ENCODE data around the gene HTRA2.

The HTRA2 gene

DNA sequence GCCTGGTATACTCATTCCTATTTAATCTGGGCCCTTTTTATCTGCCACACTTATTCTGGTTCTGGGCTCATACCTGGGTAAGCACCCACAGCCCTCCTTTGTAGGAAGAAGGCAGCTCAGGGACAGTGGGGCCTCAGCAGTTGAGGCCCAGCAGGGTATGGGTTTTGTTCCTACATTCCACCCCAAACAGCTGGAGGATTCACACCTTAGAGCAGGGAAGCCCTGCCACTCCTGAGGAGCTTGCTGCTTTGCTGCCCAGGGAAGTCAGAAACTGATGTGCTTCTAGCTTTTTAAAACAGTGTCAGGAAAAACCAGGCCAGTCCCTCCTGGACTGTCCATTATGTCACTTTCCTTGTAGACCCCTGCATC is 29.2 kb upstream of the HTRA2 start:
- Histone ChIP-seq H3K4me1 (ENCODE audit: control insufficient read depth in 5 of 5, insufficient read depth in 5 of 5, low read length in 5 of 5) (peaks cover 1 to 65% (median 60%) of the 10 kb centered on the region in 5 donors), H3K27me3 (ENCODE audit: control insufficient read depth in 5 of 5, insufficient read depth in 4 of 5, low read length in 5 of 5) (peaks cover 31 to 52% (median 39%) of the 10 kb centered on the region in 5 donors), H3K9ac (ENCODE audit: low read length in 5 of 5) (no peak overlapping the region), H3K4me3 (ENCODE audit: low read depth in 1 of 5, low read length in 5 of 5) (no peak overlapping the region), H3K9me3 (ENCODE audit: control insufficient read depth in 5 of 5, low read length in 5 of 5) (no peaks in the 10 kb centered on the region), H3K27ac (ENCODE audit: low read depth, low read length) (no peak overlapping the region), H3K36me3 (ENCODE audit: control insufficient read depth in 5 of 5, insufficient read depth in 5 of 5, low read length in 5 of 5) (peaks cover 0 to 10% (median 7%) of the 10 kb centered on the region in 5 donors)

DNA sequence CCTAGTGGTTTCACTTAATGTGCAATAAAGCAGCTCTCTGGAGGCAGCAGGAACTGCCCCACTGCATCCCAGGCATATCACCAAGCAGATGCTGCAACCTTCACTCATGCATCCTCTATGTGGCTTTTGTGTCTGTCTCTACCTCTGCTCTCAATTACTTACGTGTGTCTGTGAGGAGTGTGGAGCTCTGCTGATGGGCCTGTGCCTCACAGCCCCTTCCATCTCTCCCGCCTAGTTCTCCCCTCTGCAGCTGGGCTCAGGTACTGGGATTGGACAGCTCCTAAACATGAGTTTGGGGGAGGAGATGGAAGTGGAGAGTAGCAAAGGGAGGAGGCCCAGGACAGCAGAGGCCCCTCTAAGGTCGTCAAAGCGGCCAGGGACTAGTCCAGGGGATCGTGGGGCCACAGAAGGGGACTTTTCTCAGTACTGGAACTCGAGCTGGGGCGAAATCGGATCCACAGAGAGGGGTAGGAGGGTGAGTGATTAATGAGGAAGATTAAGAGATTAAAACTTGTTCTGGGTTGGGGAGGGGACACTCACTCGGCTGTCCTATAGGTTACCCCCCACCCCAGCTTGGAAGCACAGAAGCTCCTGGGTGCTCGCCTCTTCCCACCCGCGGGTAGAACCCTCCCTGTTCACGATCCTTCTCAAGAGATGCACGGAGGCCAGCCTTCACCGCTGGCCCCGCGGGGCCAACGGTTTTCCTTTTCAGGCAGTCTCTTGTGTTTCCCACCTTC is 28.2 kb upstream of the HTRA2 start:
- Histone ChIP-seq H3K36me3 (ENCODE audit: control insufficient read depth in 5 of 5, insufficient read depth in 5 of 5, low read length in 5 of 5) (peaks cover 0 to 14% (median 11%) of the 10 kb centered on the region in 5 donors), H3K9me3 (ENCODE audit: control insufficient read depth in 5 of 5, low read length in 5 of 5) (no peaks in the 10 kb centered on the region), H3K27me3 (ENCODE audit: control insufficient read depth in 5 of 5, insufficient read depth in 4 of 5, low read length in 5 of 5) (peaks cover 31 to 52% (median 39%) of the 10 kb centered on the region in 5 donors), H3K4me1 (ENCODE audit: control insufficient read depth in 5 of 5, insufficient read depth in 5 of 5, low read length in 5 of 5) (peaks cover 4 to 72% (median 68%) of the 10 kb centered on the region in 5 donors), H3K4me3 (ENCODE audit: low read depth in 1 of 5, low read length in 5 of 5) (peak overlapping the region in 2 of 5 donors; percentile 84 to 87), H3K9ac (ENCODE audit: low read length in 5 of 5) (no peak overlapping the region), H3K27ac (ENCODE audit: low read depth, low read length) (no peak overlapping the region)

DNA sequence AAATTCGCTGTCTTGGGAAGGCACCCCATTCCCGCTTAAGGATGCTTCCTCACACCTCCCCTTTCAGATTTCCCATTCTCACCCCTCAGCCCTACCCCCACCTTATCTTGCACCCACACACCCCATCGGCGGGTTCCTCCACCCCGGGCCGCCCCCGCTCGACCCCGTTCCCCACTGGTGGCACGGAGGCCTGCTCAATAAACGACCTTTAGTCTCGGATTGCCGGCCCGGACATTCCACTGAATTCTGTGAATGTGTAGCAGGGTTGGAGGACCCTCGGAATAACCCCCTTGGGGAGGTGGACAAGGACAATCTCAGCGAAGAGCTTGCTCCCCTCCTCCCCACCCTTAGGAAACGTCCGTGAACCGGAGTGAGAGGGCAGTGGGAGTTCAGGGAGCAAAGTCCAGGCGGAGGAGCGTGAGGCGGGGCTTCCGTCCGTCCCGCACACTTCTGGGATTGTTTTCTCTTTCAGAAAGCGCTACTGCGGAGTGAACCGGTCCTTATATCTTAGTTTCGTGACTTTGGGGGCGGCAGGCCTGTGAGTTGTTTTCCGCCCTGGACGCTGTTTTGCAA is 27.5 kb upstream of the HTRA2 start:
- Histone ChIP-seq H3K9me3 (ENCODE audit: control insufficient read depth in 5 of 5, low read length in 5 of 5) (no peaks in the 10 kb centered on the region), H3K36me3 (ENCODE audit: control insufficient read depth in 5 of 5, insufficient read depth in 5 of 5, low read length in 5 of 5) (peaks cover 0 to 14% (median 11%) of the 10 kb centered on the region in 5 donors), H3K4me1 (ENCODE audit: control insufficient read depth in 5 of 5, insufficient read depth in 5 of 5, low read length in 5 of 5) (peaks cover 6 to 78% (median 75%) of the 10 kb centered on the region in 5 donors), H3K27ac (ENCODE audit: low read depth, low read length) (peak overlapping the region; percentile 88), H3K4me3 (ENCODE audit: low read depth in 1 of 5, low read length in 5 of 5) (peak overlapping the region; percentile 81 to 87 (median 84)), H3K9ac (ENCODE audit: low read length in 5 of 5) (peak overlapping the region; percentile 48 to 90 (median 84)), H3K27me3 (ENCODE audit: control insufficient read depth in 5 of 5, insufficient read depth in 4 of 5, low read length in 5 of 5) (peaks cover 31 to 50% (median 34%) of the 10 kb centered on the region in 5 donors)

DNA sequence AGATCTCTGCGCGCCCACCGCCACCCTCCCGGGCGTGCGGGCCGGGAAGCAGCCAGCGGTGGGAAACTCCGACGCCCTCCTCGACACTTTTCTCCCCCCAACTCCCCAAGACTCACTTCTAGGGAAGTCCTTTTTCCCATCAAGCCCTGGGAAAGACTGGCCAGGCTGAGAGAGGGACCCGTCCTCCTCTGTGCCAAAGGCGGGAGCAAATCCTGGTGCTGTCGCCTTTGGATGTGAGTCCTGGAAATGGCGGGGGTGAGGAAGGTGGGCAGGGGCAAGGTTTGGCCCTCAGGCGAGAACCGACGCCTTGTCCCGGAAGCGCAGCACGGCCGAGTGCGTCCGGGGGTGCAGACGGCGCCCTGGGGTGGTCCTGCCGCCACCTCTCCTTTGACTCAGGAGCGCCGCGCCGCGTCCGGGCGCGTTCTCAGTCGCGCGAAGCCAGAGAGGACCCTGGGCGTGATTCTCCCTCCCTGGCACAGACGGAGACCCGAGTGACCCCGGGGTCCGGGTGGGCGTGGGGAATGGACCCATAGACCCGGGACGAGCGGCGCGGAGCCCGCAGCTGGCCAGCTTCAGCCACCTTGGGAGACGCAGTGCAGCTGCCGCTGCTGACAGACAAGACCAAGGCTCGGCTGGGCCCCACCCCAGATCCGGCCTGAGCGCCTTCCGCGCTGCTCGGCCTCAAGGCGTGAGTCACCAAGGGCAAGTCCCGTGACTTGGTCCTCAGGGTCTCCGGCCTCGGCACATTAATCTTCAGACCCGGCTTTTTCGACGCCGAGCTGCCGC is 26.8 kb upstream of the HTRA2 start:
- Histone ChIP-seq H3K4me1 (ENCODE audit: control insufficient read depth in 5 of 5, insufficient read depth in 5 of 5, low read length in 5 of 5) (peaks cover 6 to 74% (median 73%) of the 10 kb centered on the region in 5 donors), H3K9ac (ENCODE audit: low read length in 5 of 5) (peak overlapping the region; percentile 48 to 90 (median 84)), H3K27me3 (ENCODE audit: control insufficient read depth in 5 of 5, insufficient read depth in 4 of 5, low read length in 5 of 5) (peaks cover 25 to 43% (median 29%) of the 10 kb centered on the region in 5 donors), H3K36me3 (ENCODE audit: control insufficient read depth in 5 of 5, insufficient read depth in 5 of 5, low read length in 5 of 5) (peaks cover 0 to 14% (median 11%) of the 10 kb centered on the region in 5 donors), H3K27ac (ENCODE audit: low read depth, low read length) (peak overlapping the region; percentile 88), H3K9me3 (ENCODE audit: control insufficient read depth in 5 of 5, low read length in 5 of 5) (no peaks in the 10 kb centered on the region), H3K4me3 (ENCODE audit: low read depth in 1 of 5, low read length in 5 of 5) (peak overlapping the region; percentile 81 to 87 (median 84))

DNA sequence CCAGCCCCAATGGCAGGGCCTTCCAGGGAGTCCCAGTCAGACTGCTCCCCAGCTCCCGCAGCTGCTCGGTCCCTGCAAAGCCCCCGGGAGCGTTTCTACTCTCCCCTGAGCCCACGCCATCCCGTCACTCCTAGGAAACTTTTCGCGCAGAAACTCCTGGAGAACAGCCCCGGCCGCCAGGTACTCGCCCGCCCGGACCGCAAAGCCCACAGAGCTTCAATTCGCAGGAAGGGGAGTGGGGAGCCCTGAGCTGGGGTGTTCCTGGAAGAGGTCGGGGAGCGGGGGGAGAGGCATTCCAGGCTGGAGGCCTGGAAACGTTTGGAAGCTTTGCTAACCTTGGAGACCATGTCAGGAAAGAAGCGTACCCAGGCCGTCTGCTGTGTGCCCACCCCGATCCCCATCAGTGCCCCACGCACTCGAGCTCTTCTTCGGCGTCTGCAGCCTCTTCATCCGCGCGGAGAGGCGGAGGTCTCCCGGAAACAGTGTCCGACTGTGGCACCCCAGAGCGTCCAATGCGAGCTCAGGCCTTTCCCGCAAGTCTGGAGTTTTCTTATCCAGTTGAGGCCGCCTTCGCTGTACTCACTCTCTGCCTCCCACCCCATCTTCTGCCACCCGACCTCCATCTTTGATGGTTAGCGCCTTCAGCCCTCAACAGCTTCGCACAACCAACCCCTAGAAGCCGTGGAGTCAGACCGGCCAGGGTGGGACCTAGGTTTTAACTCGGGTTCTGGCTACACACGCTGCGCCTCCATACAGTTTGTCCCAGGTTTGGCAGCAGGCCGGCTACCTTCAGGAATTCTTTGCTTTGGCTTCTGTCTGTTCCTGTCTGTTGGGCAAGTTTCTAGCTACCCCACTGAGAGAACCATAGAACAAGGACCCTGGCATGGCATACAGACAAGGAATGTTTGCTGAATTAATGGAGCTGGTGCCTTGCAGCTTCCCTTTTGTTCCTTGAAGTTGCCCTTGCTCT is 25.9 kb upstream of the HTRA2 start:
- Histone ChIP-seq H3K4me3 (ENCODE audit: low read depth in 1 of 5, low read length in 5 of 5) (peak overlapping the region; percentile 74 to 87 (median 83)), H3K9me3 (ENCODE audit: control insufficient read depth in 5 of 5, low read length in 5 of 5) (no peaks in the 10 kb centered on the region), H3K9ac (ENCODE audit: low read length in 5 of 5) (peak overlapping the region; percentile 48 to 90 (median 84)), H3K4me1 (ENCODE audit: control insufficient read depth in 5 of 5, insufficient read depth in 5 of 5, low read length in 5 of 5) (peaks cover 6 to 71% (median 69%) of the 10 kb centered on the region in 5 donors), H3K36me3 (ENCODE audit: control insufficient read depth in 5 of 5, insufficient read depth in 5 of 5, low read length in 5 of 5) (peaks cover 0 to 14% (median 11%) of the 10 kb centered on the region in 5 donors), H3K27me3 (ENCODE audit: control insufficient read depth in 5 of 5, insufficient read depth in 4 of 5, low read length in 5 of 5) (peaks cover 16 to 34% (median 20%) of the 10 kb centered on the region in 5 donors), H3K27ac (ENCODE audit: low read depth, low read length) (peak overlapping the region; percentile 88)

DNA sequence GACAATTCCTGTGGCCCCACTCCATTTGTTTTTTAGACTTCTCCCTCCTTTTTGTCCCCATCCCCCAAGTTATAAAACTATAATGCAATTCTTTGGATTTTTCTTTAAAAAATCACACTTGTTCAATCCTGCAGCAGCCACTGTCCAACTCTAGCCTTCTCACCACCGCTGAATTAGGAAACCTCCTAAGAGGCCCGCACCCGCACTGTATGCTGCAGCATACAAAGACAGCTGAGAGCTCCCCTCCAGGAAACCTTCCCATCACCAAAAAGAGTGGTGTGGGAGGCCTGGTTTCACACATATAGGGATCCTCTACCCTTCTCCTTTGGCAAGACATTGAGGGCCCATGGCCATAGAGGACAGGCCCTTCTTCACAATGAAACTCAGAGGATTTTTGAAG is 25.1 kb upstream of the HTRA2 start:
- Histone ChIP-seq H3K9ac (ENCODE audit: low read length in 5 of 5) (peak overlapping the region in 1 of 5 donors; percentile 84), H3K27me3 (ENCODE audit: control insufficient read depth in 5 of 5, insufficient read depth in 4 of 5, low read length in 5 of 5) (peaks cover 9 to 26% (median 13%) of the 10 kb centered on the region in 5 donors), H3K27ac (ENCODE audit: low read depth, low read length) (no peak overlapping the region), H3K9me3 (ENCODE audit: control insufficient read depth in 5 of 5, low read length in 5 of 5) (no peaks in the 10 kb centered on the region), H3K4me3 (ENCODE audit: low read depth in 1 of 5, low read length in 5 of 5) (peak overlapping the region in 4 of 5 donors; percentile 74 to 87 (median 82)), H3K4me1 (ENCODE audit: control insufficient read depth in 5 of 5, insufficient read depth in 5 of 5, low read length in 5 of 5) (peaks cover 6 to 63% (median 61%) of the 10 kb centered on the region in 5 donors), H3K36me3 (ENCODE audit: control insufficient read depth in 5 of 5, insufficient read depth in 5 of 5, low read length in 5 of 5) (peaks cover 0 to 14% (median 11%) of the 10 kb centered on the region in 5 donors)

DNA sequence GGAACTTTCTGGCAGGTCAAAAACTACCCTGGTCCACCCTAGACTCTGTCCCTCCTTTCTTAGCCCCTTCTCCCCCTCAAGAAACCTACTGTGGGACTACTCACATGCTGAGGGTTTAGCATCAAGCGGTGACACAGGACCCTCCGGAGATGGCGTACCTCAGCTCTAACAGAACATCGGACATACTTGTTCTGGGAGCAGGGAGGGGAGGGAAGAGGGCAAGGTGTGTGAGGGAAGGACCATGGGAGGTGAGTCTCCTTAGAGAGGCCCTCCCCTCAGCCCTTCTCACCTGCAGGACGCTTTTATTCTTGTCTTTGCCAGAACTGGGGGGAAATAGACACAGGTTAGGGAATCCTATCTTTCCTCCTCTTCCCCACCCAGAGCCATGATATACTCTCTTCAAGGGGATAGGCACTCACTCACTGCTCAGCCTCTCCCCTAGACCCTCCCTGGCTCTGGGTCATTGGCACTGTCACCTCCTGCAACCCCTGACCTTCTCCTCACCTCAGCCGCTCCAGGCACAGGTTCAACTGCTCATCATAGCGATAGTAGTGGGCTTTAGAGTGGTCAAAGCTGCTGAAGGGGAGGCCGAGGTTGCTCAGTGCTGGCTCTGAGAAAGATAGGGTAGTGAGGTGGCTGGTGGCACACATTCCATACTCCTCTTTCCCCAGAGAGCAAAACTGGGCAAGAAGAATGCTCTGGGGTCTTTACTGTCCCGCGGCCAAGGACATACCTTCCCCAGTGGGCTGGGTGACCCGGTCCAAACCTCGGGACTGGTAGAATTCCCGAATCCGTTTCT is 24.1 kb upstream of the HTRA2 start:
- Histone ChIP-seq H3K36me3 (ENCODE audit: control insufficient read depth in 5 of 5, insufficient read depth in 5 of 5, low read length in 5 of 5) (peaks cover 0 to 14% (median 11%) of the 10 kb centered on the region in 5 donors), H3K4me3 (ENCODE audit: low read depth in 1 of 5, low read length in 5 of 5) (peak overlapping the region; percentile 6 to 38 (median 27)), H3K27ac (ENCODE audit: low read depth, low read length) (peak overlapping the region; percentile 30), H3K27me3 (ENCODE audit: control insufficient read depth in 5 of 5, insufficient read depth in 4 of 5, low read length in 5 of 5) (peaks cover under 1 to 19% (median 9%) of the 10 kb centered on the region in 5 donors), H3K9ac (ENCODE audit: low read length in 5 of 5) (peak overlapping the region in 1 of 5 donors; percentile 43), H3K9me3 (ENCODE audit: control insufficient read depth in 5 of 5, low read length in 5 of 5) (no peaks in the 10 kb centered on the region), H3K4me1 (ENCODE audit: control insufficient read depth in 5 of 5, insufficient read depth in 5 of 5, low read length in 5 of 5) (peaks cover 6 to 60% (median 58%) of the 10 kb centered on the region in 5 donors)

DNA sequence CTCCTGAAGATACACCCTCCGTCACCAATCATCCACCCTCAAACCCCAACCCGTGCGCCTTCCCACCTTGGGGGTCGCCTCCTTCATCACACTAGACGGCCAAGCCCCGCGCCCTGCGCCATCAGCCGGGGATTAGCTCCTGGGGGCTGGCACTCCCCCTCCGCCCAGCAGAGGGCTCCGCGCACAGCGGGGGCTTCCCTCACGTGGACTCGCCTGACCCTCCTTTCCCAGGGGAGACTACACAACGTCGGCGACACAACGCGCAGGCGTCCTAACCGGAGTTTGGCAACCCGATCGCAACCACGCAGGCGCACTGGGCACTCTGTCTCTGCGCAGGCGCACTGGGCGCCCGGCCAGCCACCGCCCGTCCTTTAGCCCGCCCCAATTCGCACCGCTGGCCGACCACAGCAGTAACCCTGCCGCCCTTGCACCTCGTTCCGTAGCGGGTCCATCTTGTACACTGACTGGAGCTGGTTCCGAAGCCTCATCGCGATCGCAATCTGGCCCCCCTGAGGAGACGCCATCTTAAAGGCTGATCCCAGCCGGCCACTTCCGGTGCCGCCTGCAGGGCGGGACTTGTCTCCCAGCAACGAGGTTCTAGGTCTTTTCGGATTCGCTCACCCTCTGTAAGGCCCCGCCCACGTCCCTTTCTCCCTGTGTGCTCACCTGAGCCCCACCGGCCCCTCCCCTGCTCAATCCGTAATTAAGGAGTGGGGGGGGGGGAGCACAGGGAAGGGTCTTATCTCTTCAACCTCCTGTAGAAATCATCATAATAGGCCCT is 22.4 kb upstream of the HTRA2 start, which contains the start of gene PCGF1:
Gene PCGF1, minus strand, starts transcription at position 551 of the 781 bp plus-strand sequence. Its CDS starts 27 bp downstream, at position 524.
- H3K27me3 ChIP-seq (ENCODE audit: control insufficient read depth in 5 of 5, insufficient read depth in 4 of 5, low read length in 5 of 5): peaks cover 6 to 22% (median 17%) of the 10 kb centered on the region in 5 donors
- H3K9ac ChIP-seq (ENCODE audit: low read length in 5 of 5): peak within 1 kb of the TSS; percentile 83 to 96 (median 94)
- H3K36me3 ChIP-seq (ENCODE audit: control insufficient read depth in 5 of 5, insufficient read depth in 5 of 5, low read length in 5 of 5): peaks cover 0 to 14% (median 11%) of the 10 kb centered on the region in 5 donors
- peaks cover 6 to 55% (median 53%) of the 10 kb centered on the region in 5 donors for H3K4me1 ChIP-seq (ENCODE audit: control insufficient read depth in 5 of 5, insufficient read depth in 5 of 5, low read length in 5 of 5)
- peak within 1 kb of the TSS; percentile 94 for H3K27ac ChIP-seq (ENCODE audit: low read depth, low read length)
- no peaks in the 10 kb centered on the region for H3K9me3 ChIP-seq (ENCODE audit: control insufficient read depth in 5 of 5, low read length in 5 of 5)
- H3K4me3 ChIP-seq (ENCODE audit: low read depth in 1 of 5, low read length in 5 of 5): peak within 1 kb of the TSS; percentile 82 to 100 (median 99)

Data from subcutaneous abdominal adipose tissue (tissue), 5 donors.